SK-N-SH (cell line): ENCODE measurements around the gene IL1RAP. TPM values are rescaled to one million over a fixed set of nuclear protein-coding genes. Genes with fewer than 3 reads are reported as not detected.

ENCODE experiments used
- CTCF ChIA-PET: fragments of 300-600, 350-600 bp; formaldehyde crosslinking; extraction: SDS; loops from one replicate; lab custom pipeline; 2021; lab: Yijun Ruan, JAX
- POLR2A ChIA-PET: fragments of 350-600 bp; sonication (Branson Sonifier 250); formaldehyde crosslinking; extraction: SDS; loops from one replicate; lab custom pipeline; 2020; ENCODE audit warnings: antibody characterized with exemption, inconsistent platforms; lab: Yijun Ruan, JAX
- DNase-seq: peaks from one replicate; pipeline ENCODE4 v3.0.0; 2012
- H2AFZ ChIP-seq: fragments of 200-600 bp; sonication (generic); 2 replicates; pipeline ENCODE4 v1.8.1; 2016; ENCODE audit warnings: antibody characterized with exemption, mild to moderate bottlenecking, low read depth
- H3F3A ChIP-seq: fragments of 200-600 bp; sonication (generic); replicated peaks from 2 replicates; pipeline ENCODE3; 2016; ENCODE audit warnings: antibody characterized with exemption, mild to moderate bottlenecking; ENCODE audit not compliant: insufficient read depth
- H3K27ac ChIP-seq, 2 experiments: fragments of 200-500 bp in 1 of 2; fragments of 200-600 bp in 1 of 2; sonication (Bioruptor generic) in 1 of 2; sonication (generic), shearing (Covaris generic) in 1 of 2; 2 replicates each; pipeline versions ENCODE4 v1.5.1 to v1.6.1; 2014 to 2016; ENCODE audit warnings: low read depth in 2 of 2, inconsistent platforms in 1 of 2, low read length in 1 of 2, mild to moderate bottlenecking in 1 of 2, mixed read lengths in 1 of 2
- H3K27me3 ChIP-seq: fragments of 200-600 bp; sonication (generic), shearing (Covaris generic); 2 replicates; pipeline ENCODE4 v1.6.1; 2016; ENCODE audit warnings: mixed run types; ENCODE audit not compliant: insufficient read depth
- H3K36me3 ChIP-seq, 2 experiments: fragments of 200-500 bp in 1 of 2; fragments of 200-600 bp in 1 of 2; sonication (Bioruptor generic) in 1 of 2; sonication (generic) in 1 of 2; replicated peaks in 1 of 2; 2 replicates each; pipeline versions ENCODE3 to v1.5.1; 2014 to 2016; ENCODE audit warnings: low read length in 1 of 2, mild to moderate bottlenecking in 1 of 2; ENCODE audit not compliant: insufficient read depth in 2 of 2, control insufficient read depth in 1 of 2
- H3K4me1 ChIP-seq, 2 experiments: fragments of 200-500 bp in 1 of 2; fragments of 200-600 bp in 1 of 2; sonication (Bioruptor generic) in 1 of 2; sonication (generic), shearing (Covaris generic) in 1 of 2; 2 replicates each; pipeline versions ENCODE4 v1.5.1 to v1.6.1; 2014 to 2016; ENCODE audit warnings: low read depth in 1 of 2, low read length in 1 of 2, mixed run types in 1 of 2; ENCODE audit not compliant: insufficient read depth in 2 of 2, control insufficient read depth in 1 of 2
- H3K4me2 ChIP-seq: fragments of 200-600 bp; sonication (generic), shearing (Covaris generic); 2 replicates; pipeline ENCODE4 v1.6.1; 2017; ENCODE audit warnings: mixed run types
- H3K4me3 ChIP-seq, 2 experiments: fragments of 200-500 bp in 1 of 2; fragments of 200-600 bp in 1 of 2; sonication (Bioruptor generic) in 1 of 2; sonication (generic), shearing (Covaris generic) in 1 of 2; 2 replicates each; pipeline versions ENCODE4 v1.5.1 to v1.8.1; 2014 to 2016; ENCODE audit warnings: low read depth in 2 of 2, inconsistent platforms in 1 of 2, low read length in 1 of 2, mild to moderate bottlenecking in 1 of 2, mixed read lengths in 1 of 2, moderate library complexity in 1 of 2
- H3K79me2 ChIP-seq: fragments of 200-600 bp; sonication (generic); 2 replicates; pipeline ENCODE4 v1.8.1; 2017; ENCODE audit warnings: mild to moderate bottlenecking; ENCODE audit not compliant: insufficient read depth
- H3K9ac ChIP-seq: fragments of 200-600 bp; sonication (generic); 2 replicates; pipeline ENCODE4 v1.6.1; 2017; ENCODE audit warnings: mixed run types
- H3K9me2 ChIP-seq: fragments of 200-600 bp; sonication (generic); 2 replicates; pipeline ENCODE4 v1.6.1; 2017; ENCODE audit warnings: mixed run types
- H3K9me3 ChIP-seq: fragments of 200-600 bp; sonication (generic); 2 replicates; pipeline ENCODE4 v1.6.1; 2017; ENCODE audit warnings: mixed run types, mild to moderate bottlenecking, moderate library complexity
- H4K20me1 ChIP-seq: fragments of 200-600 bp; sonication (generic); 2 replicates; pipeline ENCODE4 v1.6.1; 2017; ENCODE audit warnings: mild to moderate bottlenecking, mixed run types; ENCODE audit not compliant: insufficient read depth
- ELF1 ChIP-seq: IDR thresholded peaks from 2 replicates; pipeline ENCODE4 v1.4.0; 2012
- FOSL2 ChIP-seq: IDR thresholded peaks from 2 replicates; pipeline ENCODE4 v1.4.0; 2012; ENCODE audit warnings: low read depth, mild to moderate bottlenecking, moderate library complexity, borderline replicate concordance
- FOXJ3 ChIP-seq: sonication (generic); formaldehyde crosslinking; IDR thresholded peaks from 2 replicates; pipeline ENCODE4 v1.5.1; 2020; ENCODE audit warnings: mild to moderate bottlenecking, missing genetic modification reagents
- MXI1 ChIP-seq: IDR thresholded peaks from 2 replicates; pipeline ENCODE4 v1.6.1; 2012; ENCODE audit warnings: mild to moderate bottlenecking, low read depth, low read length, improper control_type of control experiment
- NRF1 ChIP-seq: IDR thresholded peaks from 2 replicates; pipeline ENCODE4 v1.6.1; 2012; ENCODE audit warnings: low read depth, mild to moderate bottlenecking, low read length
- RAD21 ChIP-seq: IDR thresholded peaks from 2 replicates; pipeline ENCODE4 v1.6.1; 2012; ENCODE audit warnings: mild to moderate bottlenecking, low read length
- RCOR1 ChIP-seq: fragments of 150-350 bp; IDR thresholded peaks from 2 replicates; pipeline ENCODE4 v1.6.1; 2017; ENCODE audit warnings: antibody characterized with exemption, low read length
- RXRA ChIP-seq: IDR thresholded peaks from 2 replicates; pipeline ENCODE4 v1.4.0; 2012; ENCODE audit warnings: low read depth, mild to moderate bottlenecking, borderline replicate concordance
- SIN3A ChIP-seq: IDR thresholded peaks from 2 replicates; pipeline ENCODE4 v1.6.1; 2012; ENCODE audit warnings: low read depth, mild to moderate bottlenecking, low read length, moderate library complexity, borderline replicate concordance
- SMC3 ChIP-seq: IDR thresholded peaks from 2 replicates; pipeline ENCODE4 v1.6.1; 2012; ENCODE audit warnings: low read depth, low read length, improper control_type of control experiment
- TAF1 ChIP-seq: IDR thresholded peaks from 2 replicates; pipeline ENCODE4 v1.6.1; 2012; ENCODE audit warnings: low read depth, mild to moderate bottlenecking, low read length, moderate library complexity, borderline replicate concordance
- TCF12 ChIP-seq: IDR thresholded peaks from 2 replicates; pipeline ENCODE4 v1.4.0; 2012
- TEAD4 ChIP-seq: IDR thresholded peaks from 2 replicates; pipeline ENCODE4 v1.4.0; 2012; ENCODE audit warnings: mild to moderate bottlenecking, borderline replicate concordance; ENCODE audit not compliant: insufficient read depth
- WGBS: methylation state at CpG from one replicate; pipeline ENCODE4 v1.1.6; 2017; ENCODE audit warnings: low lambda C conversion rate; 5-methylcytosine and 5-hydroxymethylcytosine counted together
- polyA plus RNA-seq, 3 experiments: library from polyadenylated mRNA; depleted of rRNA; stranded (reverse); fragments of >200 nt; gene quantifications; 2 replicates each; pipeline ENCODE4 v1.2.3, GENCODE V29; 2012
- TF ChIP-seq, protein P1 (sequence below): IDR thresholded peaks from 2 replicates; pipeline ENCODE4; 2012
- TF ChIP-seq, protein P2 (sequence below): IDR thresholded peaks from 2 replicates; pipeline ENCODE4 v1.4.0; 2012; ENCODE audit warnings: low read depth, borderline replicate concordance
- TF ChIP-seq, protein P3 (sequence below): fragments of 150-350 bp; IDR thresholded peaks from 2 replicates; pipeline ENCODE4 v1.6.1; 2016; ENCODE audit warnings: mild to moderate bottlenecking, low read depth, low read length
- TF ChIP-seq, protein P4 (sequence below): fragments of 150-350 bp; IDR thresholded peaks from 2 replicates; pipeline ENCODE4 v1.6.1; 2017; ENCODE audit warnings: antibody characterized with exemption, low read length, low read depth, borderline replicate concordance
- TF ChIP-seq, protein P5 (sequence below): IDR thresholded peaks from 2 replicates; pipeline ENCODE4 v1.4.0; 2012; ENCODE audit warnings: low read depth, borderline replicate concordance

IL1RAP gene
- polyA plus RNA-seq, 1 of the 3 experiments (the other 2 are of a cell fraction): 7.6 TPM

DNA sequence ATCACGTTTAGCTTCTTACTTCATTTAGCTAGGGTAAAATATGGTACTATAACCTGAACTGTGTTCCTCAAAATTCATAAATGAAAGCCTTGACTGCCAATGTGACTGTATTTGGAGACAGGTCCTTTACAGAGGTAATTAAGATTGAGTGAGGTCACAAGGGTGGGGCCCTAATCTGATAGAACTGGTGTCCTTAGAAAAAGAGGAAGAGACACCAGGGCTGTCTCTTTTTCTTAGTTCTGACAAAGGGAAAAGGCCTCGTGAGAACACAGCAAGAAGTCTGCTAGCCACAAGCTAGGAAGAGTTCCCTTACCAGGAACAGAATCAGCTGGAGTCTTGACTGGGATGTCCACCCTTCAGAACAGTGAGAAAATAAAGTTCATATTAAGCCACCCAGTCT is 185.9 kb downstream of the IL1RAP start:
- Histone ChIP-seq H2AFZ (no peak overlapping the region), H3K27ac (no peak overlapping the region), H3K4me3 (no peak overlapping the region), H3K4me2 (no peak overlapping the region), H3K79me2 (no peaks in the 10 kb centered on the region), H3K27me3 (no peaks in the 10 kb centered on the region; the same call in 1 of the 2 replicates), H3K36me3 (no peaks in the 10 kb centered on the region), H3K9me2 (no peaks in the 10 kb centered on the region), H3F3A (no peaks in the 10 kb centered on the region), H3K4me1 (peaks cover 0 to 22% of the 10 kb centered on the region in 2 experiments; a peak in 2 of 4 replicates), H3K9me3 (no peaks in the 10 kb centered on the region), H3K9ac (no peak overlapping the region), H4K20me1 (no peaks in the 10 kb centered on the region)
- TF ChIP-seq SMC3: no peak
- TF ChIP-seq MXI1: no peak
- TF ChIP-seq, protein P1, sequence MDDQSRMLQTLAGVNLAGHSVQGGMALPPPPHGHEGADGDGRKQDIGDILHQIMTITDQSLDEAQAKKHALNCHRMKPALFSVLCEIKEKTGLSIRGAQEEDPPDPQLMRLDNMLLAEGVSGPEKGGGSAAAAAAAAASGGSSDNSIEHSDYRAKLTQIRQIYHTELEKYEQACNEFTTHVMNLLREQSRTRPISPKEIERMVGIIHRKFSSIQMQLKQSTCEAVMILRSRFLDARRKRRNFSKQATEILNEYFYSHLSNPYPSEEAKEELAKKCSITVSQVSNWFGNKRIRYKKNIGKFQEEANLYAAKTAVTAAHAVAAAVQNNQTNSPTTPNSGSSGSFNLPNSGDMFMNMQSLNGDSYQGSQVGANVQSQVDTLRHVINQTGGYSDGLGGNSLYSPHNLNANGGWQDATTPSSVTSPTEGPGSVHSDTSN: no peak
- no peak for TF ChIP-seq FOXJ3 (CRISPR knock-in tag)
- no peak for TF ChIP-seq TAF1
- TF ChIP-seq, protein P2, sequence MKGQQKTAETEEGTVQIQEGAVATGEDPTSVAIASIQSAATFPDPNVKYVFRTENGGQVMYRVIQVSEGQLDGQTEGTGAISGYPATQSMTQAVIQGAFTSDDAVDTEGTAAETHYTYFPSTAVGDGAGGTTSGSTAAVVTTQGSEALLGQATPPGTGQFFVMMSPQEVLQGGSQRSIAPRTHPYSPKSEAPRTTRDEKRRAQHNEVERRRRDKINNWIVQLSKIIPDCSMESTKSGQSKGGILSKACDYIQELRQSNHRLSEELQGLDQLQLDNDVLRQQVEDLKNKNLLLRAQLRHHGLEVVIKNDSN: no peak
- TF ChIP-seq NRF1: no peak
- no peak for TF ChIP-seq RAD21
- TF ChIP-seq RXRA: no peak
- TF ChIP-seq SIN3A: no peak
- TF ChIP-seq, protein P3, sequence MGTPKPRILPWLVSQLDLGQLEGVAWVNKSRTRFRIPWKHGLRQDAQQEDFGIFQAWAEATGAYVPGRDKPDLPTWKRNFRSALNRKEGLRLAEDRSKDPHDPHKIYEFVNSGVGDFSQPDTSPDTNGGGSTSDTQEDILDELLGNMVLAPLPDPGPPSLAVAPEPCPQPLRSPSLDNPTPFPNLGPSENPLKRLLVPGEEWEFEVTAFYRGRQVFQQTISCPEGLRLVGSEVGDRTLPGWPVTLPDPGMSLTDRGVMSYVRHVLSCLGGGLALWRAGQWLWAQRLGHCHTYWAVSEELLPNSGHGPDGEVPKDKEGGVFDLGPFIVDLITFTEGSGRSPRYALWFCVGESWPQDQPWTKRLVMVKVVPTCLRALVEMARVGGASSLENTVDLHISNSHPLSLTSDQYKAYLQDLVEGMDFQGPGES: no peak
- TF ChIP-seq, protein P4, sequence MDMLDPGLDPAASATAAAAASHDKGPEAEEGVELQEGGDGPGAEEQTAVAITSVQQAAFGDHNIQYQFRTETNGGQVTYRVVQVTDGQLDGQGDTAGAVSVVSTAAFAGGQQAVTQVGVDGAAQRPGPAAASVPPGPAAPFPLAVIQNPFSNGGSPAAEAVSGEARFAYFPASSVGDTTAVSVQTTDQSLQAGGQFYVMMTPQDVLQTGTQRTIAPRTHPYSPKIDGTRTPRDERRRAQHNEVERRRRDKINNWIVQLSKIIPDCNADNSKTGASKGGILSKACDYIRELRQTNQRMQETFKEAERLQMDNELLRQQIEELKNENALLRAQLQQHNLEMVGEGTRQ: no peak
- TF ChIP-seq, protein P5, sequence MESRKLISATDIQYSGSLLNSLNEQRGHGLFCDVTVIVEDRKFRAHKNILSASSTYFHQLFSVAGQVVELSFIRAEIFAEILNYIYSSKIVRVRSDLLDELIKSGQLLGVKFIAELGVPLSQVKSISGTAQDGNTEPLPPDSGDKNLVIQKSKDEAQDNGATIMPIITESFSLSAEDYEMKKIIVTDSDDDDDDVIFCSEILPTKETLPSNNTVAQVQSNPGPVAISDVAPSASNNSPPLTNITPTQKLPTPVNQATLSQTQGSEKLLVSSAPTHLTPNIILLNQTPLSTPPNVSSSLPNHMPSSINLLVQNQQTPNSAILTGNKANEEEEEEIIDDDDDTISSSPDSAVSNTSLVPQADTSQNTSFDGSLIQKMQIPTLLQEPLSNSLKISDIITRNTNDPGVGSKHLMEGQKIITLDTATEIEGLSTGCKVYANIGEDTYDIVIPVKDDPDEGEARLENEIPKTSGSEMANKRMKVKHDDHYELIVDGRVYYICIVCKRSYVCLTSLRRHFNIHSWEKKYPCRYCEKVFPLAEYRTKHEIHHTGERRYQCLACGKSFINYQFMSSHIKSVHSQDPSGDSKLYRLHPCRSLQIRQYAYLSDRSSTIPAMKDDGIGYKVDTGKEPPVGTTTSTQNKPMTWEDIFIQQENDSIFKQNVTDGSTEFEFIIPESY: no peak
- TF ChIP-seq FOSL2: no peak
- no peak for TF ChIP-seq TCF12
- no peak for TF ChIP-seq TEAD4
- TF ChIP-seq RCOR1: no peak
- no peak for TF ChIP-seq ELF1
- DNase-seq: no peak
- CTCF ChIA-PET: interaction anchor here (1.2 kb wide), 1 partner anchor 26 kb away, joined by 5 read pairs; no protein-coding TSS in a partner anchor
- POLR2A ChIA-PET: no interaction called here
- WGBS: 9% methylated on average over 2 of the region's 2 CpGs
